OCI-LY1 (cell line): ENCODE measurements around the gene RNF167.

Experiments
- EZH2 ChIP-seq: fragments of 200-600 bp; sonication (generic), shearing (Covaris generic); IDR thresholded peaks from 2 replicates; pipeline ENCODE4 v1.8.0; 2017; ENCODE audit warnings: borderline replicate concordance, mixed run types, mild to moderate bottlenecking, antibody characterized with exemption, low read length, moderate library complexity, mixed read lengths
- TF ChIP-seq, protein P1 (sequence below): fragments of 200-600 bp; sonication (generic), shearing (Covaris generic); IDR thresholded peaks from 2 replicates; pipeline ENCODE4 v1.5.1; 2017; ENCODE audit warnings: mild to moderate bottlenecking, antibody characterized with exemption, low read length, moderate library complexity, mixed read lengths

DNA sequence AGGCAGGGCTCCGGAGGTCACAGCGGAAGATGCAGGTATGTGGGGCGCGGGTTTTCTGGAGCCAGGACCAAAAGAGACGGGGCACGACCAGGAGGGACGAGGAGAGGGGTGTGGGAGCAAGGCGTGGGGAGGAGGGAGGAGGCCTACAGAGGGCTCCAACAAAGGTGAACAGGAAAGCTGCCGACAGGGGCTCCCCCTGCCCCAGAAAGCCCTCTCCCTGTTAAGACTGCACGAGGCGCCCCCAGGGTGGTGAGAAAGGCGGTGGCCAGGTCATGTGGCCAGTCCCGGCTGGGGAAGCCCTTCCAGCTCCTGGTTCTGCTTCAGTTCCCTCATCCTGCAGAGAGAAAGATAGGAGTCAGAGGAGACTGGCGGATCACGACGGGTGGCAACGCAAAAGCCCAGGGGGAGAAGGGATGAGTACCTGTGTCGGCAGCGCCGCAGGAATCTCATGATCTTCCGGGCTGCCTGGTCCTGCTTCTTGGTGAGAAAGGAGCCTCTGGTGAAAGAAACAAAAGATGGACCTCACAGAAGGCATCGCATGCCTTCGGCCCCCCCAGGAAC is 28.5 kb downstream of the RNF167 start:
- TF ChIP-seq, protein P1, sequence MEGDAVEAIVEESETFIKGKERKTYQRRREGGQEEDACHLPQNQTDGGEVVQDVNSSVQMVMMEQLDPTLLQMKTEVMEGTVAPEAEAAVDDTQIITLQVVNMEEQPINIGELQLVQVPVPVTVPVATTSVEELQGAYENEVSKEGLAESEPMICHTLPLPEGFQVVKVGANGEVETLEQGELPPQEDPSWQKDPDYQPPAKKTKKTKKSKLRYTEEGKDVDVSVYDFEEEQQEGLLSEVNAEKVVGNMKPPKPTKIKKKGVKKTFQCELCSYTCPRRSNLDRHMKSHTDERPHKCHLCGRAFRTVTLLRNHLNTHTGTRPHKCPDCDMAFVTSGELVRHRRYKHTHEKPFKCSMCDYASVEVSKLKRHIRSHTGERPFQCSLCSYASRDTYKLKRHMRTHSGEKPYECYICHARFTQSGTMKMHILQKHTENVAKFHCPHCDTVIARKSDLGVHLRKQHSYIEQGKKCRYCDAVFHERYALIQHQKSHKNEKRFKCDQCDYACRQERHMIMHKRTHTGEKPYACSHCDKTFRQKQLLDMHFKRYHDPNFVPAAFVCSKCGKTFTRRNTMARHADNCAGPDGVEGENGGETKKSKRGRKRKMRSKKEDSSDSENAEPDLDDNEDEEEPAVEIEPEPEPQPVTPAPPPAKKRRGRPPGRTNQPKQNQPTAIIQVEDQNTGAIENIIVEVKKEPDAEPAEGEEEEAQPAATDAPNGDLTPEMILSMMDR = no peak
- TF ChIP-seq EZH2 = no peak
